Glutamatergic neuron (in vitro differentiated cells): ENCODE data around the gene HECTD3. TPM values are rescaled to one million over a fixed set of nuclear protein-coding genes. Genes with fewer than 3 reads are reported as not detected.
"Not testable (repeated sequence)": the region's sequence is repeated elsewhere in the genome, so short reads cannot be mapped to it uniquely, and the experiment has no call there.

Experiments
- DNase-seq: peaks from one replicate; pipeline ENCODE4 v3.0.0; 2022
- H3K27ac Mint-ChIP-seq: one replicate; pipeline ENCODE4 v1.8.0; 2020; ENCODE audit warnings: mild to moderate bottlenecking, mixed read lengths, inconsistent platforms; ENCODE audit not compliant: unreplicated experiment
- H3K27me3 Mint-ChIP-seq: one replicate; pipeline ENCODE4 v1.8.0; 2020; ENCODE audit warnings: mild to moderate bottlenecking, moderate library complexity, mixed read lengths, inconsistent platforms; ENCODE audit not compliant: unreplicated experiment
- H3K36me3 Mint-ChIP-seq: one replicate; pipeline ENCODE4 v1.8.0; 2020; ENCODE audit warnings: mild to moderate bottlenecking, mixed read lengths, inconsistent platforms; ENCODE audit not compliant: unreplicated experiment
- H3K4me1 Mint-ChIP-seq: one replicate; pipeline ENCODE4 v1.8.0; 2020; ENCODE audit warnings: mild to moderate bottlenecking, low read depth, mixed read lengths, inconsistent platforms; ENCODE audit not compliant: unreplicated experiment
- H3K4me3 Mint-ChIP-seq: one replicate; pipeline ENCODE4 v1.8.0; 2020; ENCODE audit warnings: mild to moderate bottlenecking, mixed read lengths, inconsistent platforms; ENCODE audit not compliant: unreplicated experiment
- H3K9me3 Mint-ChIP-seq: one replicate; pipeline ENCODE4 v1.8.0; 2020; ENCODE audit warnings: mild to moderate bottlenecking, moderate library complexity, mixed read lengths, inconsistent platforms; ENCODE audit not compliant: unreplicated experiment
- CTCF ChIP-seq: fragments of 200-600 bp; sonication (generic); IDR thresholded peaks from one replicate; pipeline ENCODE4 v1.5.0; 2021; ENCODE audit not compliant: partially characterized antibody, unreplicated experiment
- total RNA-seq: library from RNA; stranded (reverse); fragmentation: NEBNext Ultra II Directional; extraction: Animal tissue kit (Norgen Biotek cat#: 25700); gene quantifications from one replicate; pipeline ENCODE4 v1.2.1, GENCODE V29; 2021; ENCODE audit not compliant: unreplicated experiment

HECTD3 gene
- total RNA-seq, 1 donor from 2014 or later, result 137 TPM

- DNase-seq, result no peak
- Mint-ChIP-seq H3K4me3 (no peak overlapping the region), H3K27ac (peak overlapping the region; percentile 18)
Observed at GRCh38 chr1:44994309-44994898, 16.7 kb downstream of the HECTD3 start.

GRCh38 chr1:44988531-44989156 is 22.5 kb downstream of the HECTD3 start:
- peaks cover 4% of the 10 kb centered on the region for H3K4me1 Mint-ChIP-seq
- H3K9me3 Mint-ChIP-seq, result no peaks in the 10 kb centered on the region
- DNase-seq, result no peak
- no peak overlapping the region for H3K27ac Mint-ChIP-seq
- peaks cover 7% of the 10 kb centered on the region for H3K27me3 Mint-ChIP-seq
- H3K4me3 Mint-ChIP-seq, result no peak overlapping the region
- no peak for TF ChIP-seq CTCF
- no peaks in the 10 kb centered on the region for H3K36me3 Mint-ChIP-seq

More at GRCh38 chr1:44994309-44994898, 16.7 kb downstream of the HECTD3 start:
- H3K4me1 Mint-ChIP-seq, result no peaks in the 10 kb centered on the region
- TF ChIP-seq CTCF, result no peak
- H3K36me3 Mint-ChIP-seq, result peaks cover 6% of the 10 kb centered on the region
- H3K9me3 Mint-ChIP-seq, result no peaks in the 10 kb centered on the region
- H3K27me3 Mint-ChIP-seq, result peaks cover 3% of the 10 kb centered on the region

GRCh38 chr1:44985747-44986359 is 25.3 kb downstream of the HECTD3 start:
- DNase-seq, result no peak
- Mint-ChIP-seq H3K4me1 (peaks cover 4% of the 10 kb centered on the region), H3K9me3 (no peaks in the 10 kb centered on the region), H3K27ac (peak overlapping the region; percentile 57), H3K27me3 (peaks cover 6% of the 10 kb centered on the region), H3K4me3 (peak overlapping the region; percentile 98), H3K36me3 (no peaks in the 10 kb centered on the region)
- TF ChIP-seq CTCF, result no peak

- H3K4me1 Mint-ChIP-seq, H3K9me3 Mint-ChIP-seq, DNase-seq, H3K27me3 Mint-ChIP-seq, H3K27ac Mint-ChIP-seq, H3K4me3 Mint-ChIP-seq: not testable (repeated sequence)
- H3K36me3 Mint-ChIP-seq, result peaks cover 18% of the 10 kb centered on the region
Observed at GRCh38 chr1:44977372-44977771, 33.8 kb downstream of the HECTD3 start.

GRCh38 chr1:44976252-44976651 is 34.9 kb downstream of the HECTD3 start:
- peaks cover 18% of the 10 kb centered on the region for H3K36me3 Mint-ChIP-seq
- no peak overlapping the region for H3K27ac Mint-ChIP-seq
- peaks cover 2% of the 10 kb centered on the region for H3K9me3 Mint-ChIP-seq
- no peaks in the 10 kb centered on the region for H3K27me3 Mint-ChIP-seq
- TF ChIP-seq CTCF, result no peak
- DNase-seq, result no peak
- H3K4me1 Mint-ChIP-seq, result no peaks in the 10 kb centered on the region
- H3K4me3 Mint-ChIP-seq, result no peak overlapping the region
